Measurements from ENCODE around the gene ZCCHC7. TPM values are rescaled to one million over a fixed set of nuclear protein-coding genes. Genes with fewer than 3 reads are reported as not detected.
A peak's percentile ranks its signal among the peaks of the same experiment; 100 is the strongest.

The ZCCHC7 gene
- polyA plus RNA-seq, 2 of the 4 experiments (the other 2 are of a cell fraction) = 15.7 to 30.0 TPM

- Histone ChIP-seq H3K4me2 (no peak overlapping the region), H3K27ac (peak overlapping the region; percentile 12 to 63; a peak in 3 of 6 replicates), H3K4me3 (no peak overlapping the region), H3K4me1 (peaks cover 52% of the 10 kb centered on the region), H3K9me3 (no peaks in the 10 kb centered on the region)
- CTCF ChIA-PET = no interaction called here
- POLR2A ChIA-PET = no interaction called here
- WGBS (ENCODE audit: missing lambda C conversion rate) = 59% methylated on average over 5 of the region's 6 CpGs
- TF ChIP-seq BHLHE40 (IDR thresholded peaks at IDR 0.05; ENCODE audit: low read depth, low read length) (no peak), BCL3 (IDR thresholded peaks at IDR 0.05) (no peak), TFCP2L1 (CRISPR knock-in tag; IDR thresholded peaks at IDR 0.05) (no peak), ATOH8 (CRISPR knock-in tag; IDR thresholded peaks at IDR 0.05; ENCODE audit: low read depth) (no peak), RARB (CRISPR knock-in tag; IDR thresholded peaks at IDR 0.05) (no peak), PHF8 (IDR thresholded peaks at IDR 0.05; ENCODE audit: borderline replicate concordance, low read depth) (no peak), CBX2 (IDR thresholded peaks at IDR 0.05; ENCODE audit: borderline replicate concordance, low read depth) (no peak), HOXB13 (CRISPR knock-in tag; IDR thresholded peaks at IDR 0.05; ENCODE audit: low read depth) (no peak)
- ATAC-seq (no peak), DNase-seq (ENCODE audit: low read depth in 1 of 2, low spot score in 1 of 2) (no peak), FAIRE-seq (no peak)
Observed at GRCh38 chr9:37286530-37287175, 166.3 kb downstream of the ZCCHC7 start.

- 85% methylated on average over 4 of the region's 4 CpGs for WGBS (ENCODE audit: missing lambda C conversion rate)
- ATAC-seq (no peak), FAIRE-seq (no peak), DNase-seq (ENCODE audit: low read depth in 1 of 2, low spot score in 1 of 2) (no peak)
- Histone ChIP-seq H3K9me3 (no peaks in the 10 kb centered on the region), H3K4me2 (no peak overlapping the region), H3K4me1 (peaks cover 54% of the 10 kb centered on the region), H3K27ac (peak overlapping the region in 1 of 2 experiments; percentile 58; a peak in 2 of 6 replicates), H3K4me3 (no peak overlapping the region)
- ChIA-PET CTCF (no interaction called here), POLR2A (no interaction called here)
- TF ChIP-seq TFCP2L1 (CRISPR knock-in tag; IDR thresholded peaks at IDR 0.05) (no peak), USF2 (IDR thresholded peaks at IDR 0.05) (no peak), ZC3H11A (IDR thresholded peaks at IDR 0.05) (no peak), CBX2 (IDR thresholded peaks at IDR 0.05; ENCODE audit: borderline replicate concordance, low read depth) (no peak), CBX8 (IDR thresholded peaks at IDR 0.05) (no peak), CHD4 (IDR thresholded peaks at IDR 0.05; ENCODE audit: borderline replicate concordance) (no peak), BHLHE40 (IDR thresholded peaks at IDR 0.05; ENCODE audit: low read depth, low read length) (no peak)
Observed at GRCh38 chr9:37287317-37287716, 166.9 kb downstream of the ZCCHC7 start.

- DNase-seq (ENCODE audit: low read depth in 1 of 2, low spot score in 1 of 2) = no peak
- Histone ChIP-seq H3K4me1 (peaks cover 62% of the 10 kb centered on the region), H3K27ac (peak overlapping the region; percentile 69 to 77; a peak in 5 of 6 replicates), H3K4me3 (no peak overlapping the region), H3K9me3 (no peaks in the 10 kb centered on the region), H3K4me2 (no peak overlapping the region)
- POLR2A ChIA-PET = no interaction called here
- ATAC-seq = no peak
- no peak for TF ChIP-seq PHF8 (IDR thresholded peaks at IDR 0.05; ENCODE audit: borderline replicate concordance, low read depth)
- TF ChIP-seq ZC3H11A (IDR thresholded peaks at IDR 0.05) = no peak
- TF ChIP-seq MAFK (IDR thresholded peaks at IDR 0.05; ENCODE audit: partially characterized antibody) = no peak
- TF ChIP-seq CBX8 (IDR thresholded peaks at IDR 0.05) = no peak
- no peak for TF ChIP-seq FOXS1 (CRISPR knock-in tag; IDR thresholded peaks at IDR 0.05)
- no peak for TF ChIP-seq KDM1A (IDR thresholded peaks at IDR 0.05; ENCODE audit: low read depth)
- TF ChIP-seq FOSL2 (IDR thresholded peaks at IDR 0.05) = no peak
- no peak for TF ChIP-seq FOSL2 (CRISPR knock-in tag; IDR thresholded peaks at IDR 0.05)
- no peak for TF ChIP-seq TP53 (CRISPR knock-in tag; IDR thresholded peaks at IDR 0.05)
- no peak for TF ChIP-seq KDM5A (IDR thresholded peaks at IDR 0.05)
- no peak for TF ChIP-seq CTCF (IDR thresholded peaks at IDR 0.05)
- TF ChIP-seq RFX5 (IDR thresholded peaks at IDR 0.05) = no peak
- 87% methylated on average over 4 of the region's 4 CpGs for WGBS (ENCODE audit: missing lambda C conversion rate)
- CTCF ChIA-PET = interaction anchor here (1.6 kb wide), 1 partner anchor 14 kb away, joined by 4 read pairs; no protein-coding TSS in a partner anchor
- FAIRE-seq = no peak
Observed at GRCh38 chr9:37289631-37290030, 169.3 kb downstream of the ZCCHC7 start.
